Measurements from ENCODE around the gene LSM14A.

GRCh38 chr19:34213283-34213682 is 41.0 kb downstream of the LSM14A start:
- TF ChIP-seq POLR2A (IDR thresholded peaks at IDR 0.05), result no peak
- TF ChIP-seq CTCF (IDR thresholded peaks at IDR 0.05), result no peak
- TF ChIP-seq POLR2AphosphoS5 (IDR thresholded peaks at IDR 0.05), result no peak

Data from breast epithelium (tissue), 3 donors.